Osteoblast (primary cell): ENCODE measurements around the gene IQCK. TPM values are rescaled to one million over a fixed set of nuclear protein-coding genes. Genes with fewer than 3 reads are reported as not detected.

Source experiments
- DNase-seq: peaks from one replicate; pipeline ENCODE4 v3.0.0; 2011; ENCODE audit warnings: low spot score, mixed read lengths; ENCODE audit not compliant: insufficient read length; ENCODE audit errors: missing footprints
- H2AFZ ChIP-seq: 2 replicates; pipeline ENCODE4 v1.6.0; 2011; ENCODE audit warnings: mild to moderate bottlenecking, low read length
- H3K27ac ChIP-seq: 2 replicates; pipeline ENCODE4 v1.5.1; 2011; ENCODE audit warnings: mild to moderate bottlenecking, low read depth, low read length, moderate library complexity
- H3K27me3 ChIP-seq: 2 replicates; pipeline ENCODE4 v1.6.0; 2012; ENCODE audit warnings: mild to moderate bottlenecking, control low read depth, inconsistent platforms, low read length, moderate library complexity; ENCODE audit not compliant: insufficient read depth
- H3K36me3 ChIP-seq: 2 replicates; pipeline ENCODE4 v1.5.1; 2011; ENCODE audit warnings: mild to moderate bottlenecking, low read length, control low read depth, moderate library complexity; ENCODE audit not compliant: insufficient read depth
- H3K4me1 ChIP-seq: 2 replicates; pipeline ENCODE4 v1.5.1; 2011; ENCODE audit warnings: mild to moderate bottlenecking, low read length, control low read depth, moderate library complexity; ENCODE audit not compliant: insufficient read depth
- H3K4me2 ChIP-seq: 2 replicates; pipeline ENCODE4 v1.6.0; 2011; ENCODE audit warnings: mild to moderate bottlenecking, low read length; ENCODE audit not compliant: insufficient read depth
- H3K4me3 ChIP-seq: fragments of 200-600 bp; sonication (generic); 3 replicates; pipeline ENCODE4 v1.5.1; 2012; ENCODE audit warnings: mild to moderate bottlenecking, low read length, inconsistent platforms; ENCODE audit not compliant: insufficient read depth
- H3K79me2 ChIP-seq: 2 replicates; pipeline ENCODE4 v1.6.0; 2012; ENCODE audit warnings: mild to moderate bottlenecking, low read length, control low read depth, inconsistent platforms; ENCODE audit not compliant: insufficient read depth
- H3K9me3 ChIP-seq: 2 replicates; pipeline ENCODE4 v1.5.1; 2011; ENCODE audit warnings: low read depth, low read length, control low read depth
- H4K20me1 ChIP-seq: 2 replicates; pipeline ENCODE4 v1.6.0; 2012; ENCODE audit warnings: mild to moderate bottlenecking, low read length, control low read depth; ENCODE audit not compliant: insufficient read depth
- total RNA-seq: library from RNA; depleted of rRNA; stranded (reverse); fragments of >200 nt; gene quantifications from 2 replicates; pipeline ENCODE4 v1.2.3, GENCODE V29; 2012
- TF ChIP-seq, protein P1 (sequence below): IDR thresholded peaks from 2 replicates; pipeline ENCODE4 v1.5.1; 2011; ENCODE audit warnings: mild to moderate bottlenecking, low read depth, low read length, moderate library complexity; ENCODE audit errors: extremely low read depth

The IQCK gene, protein sequence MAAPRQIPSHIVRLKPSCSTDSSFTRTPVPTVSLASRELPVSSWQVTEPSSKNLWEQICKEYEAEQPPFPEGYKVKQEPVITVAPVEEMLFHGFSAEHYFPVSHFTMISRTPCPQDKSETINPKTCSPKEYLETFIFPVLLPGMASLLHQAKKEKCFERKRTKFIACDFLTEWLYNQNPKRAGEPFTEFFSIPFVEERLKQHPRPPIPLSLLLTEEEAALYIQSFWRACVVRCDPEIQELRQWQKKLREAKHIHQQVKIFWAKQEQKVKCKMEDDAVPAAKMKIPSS
- total RNA-seq, result 8.7 and 9.4 TPM in 2 replicates

DNA sequence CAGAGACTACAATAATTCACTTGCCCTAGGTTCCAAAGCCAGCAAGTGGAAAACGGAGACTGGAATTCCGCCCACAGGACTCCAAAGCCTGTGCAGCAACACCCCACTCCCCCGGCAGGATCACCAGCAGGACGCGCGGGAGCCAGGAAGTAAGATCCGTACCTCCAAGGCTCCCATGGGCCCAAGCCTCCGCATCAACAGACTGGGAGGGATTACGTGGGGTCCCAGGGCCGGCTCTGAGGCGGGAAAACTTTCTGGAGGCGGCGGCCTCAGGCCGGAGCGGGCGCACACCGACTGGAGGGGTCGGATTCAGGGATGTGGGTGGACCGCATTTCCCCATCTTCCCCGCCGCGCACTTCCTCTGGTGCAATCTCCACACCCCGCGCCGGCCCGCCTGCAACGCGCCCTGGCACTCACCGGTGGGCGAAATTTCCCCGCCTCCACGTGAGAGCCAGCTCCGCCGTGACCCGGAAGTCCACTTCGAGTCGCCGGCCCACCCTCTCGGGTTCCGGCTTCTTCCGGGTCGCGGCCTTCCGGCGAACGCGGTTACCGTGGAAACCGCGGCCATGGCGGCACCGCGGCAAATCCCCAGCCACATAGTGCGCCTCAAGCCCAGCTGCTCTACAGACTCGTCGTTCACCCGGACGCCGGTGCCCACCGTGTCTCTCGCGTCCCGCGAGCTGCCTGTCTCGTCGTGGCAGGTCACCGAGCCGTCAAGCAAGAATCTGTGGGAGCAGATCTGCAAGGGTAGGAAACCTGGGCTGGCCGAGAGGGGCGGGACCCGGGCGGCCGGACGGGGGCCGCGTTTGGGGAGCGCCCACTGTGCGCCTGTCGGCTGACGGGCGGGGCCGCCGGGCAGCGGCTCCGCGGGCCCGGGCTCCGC is at the start of gene IQCK, which contains the start of gene KNOP1:
IQCK (plus strand) TSS at position 531 of the 883 bp plus-strand sequence; CDS start at position 567, 36 bp downstream.
KNOP1 (minus strand) TSS at position 487 of the 883 bp plus-strand sequence. CDS start 3,192 bp downstream, outside the sequence.
- peaks cover 9% of the 10 kb centered on the region for H4K20me1 ChIP-seq
- peaks cover 49% of the 10 kb centered on the region for H3K79me2 ChIP-seq
- DNase-seq, result peak; percentile 99
- peak within 1 kb of the TSS; percentile 87 for H3K27ac ChIP-seq
- peaks cover 11% of the 10 kb centered on the region for H3K4me1 ChIP-seq
- no peaks in the 10 kb centered on the region for H3K27me3 ChIP-seq
- H3K4me3 ChIP-seq, result peak within 1 kb of the TSS; percentile 99
- H3K4me2 ChIP-seq, result peak within 1 kb of the TSS; percentile 93
- peak within 1 kb of the TSS; percentile 98 for H2AFZ ChIP-seq
- TF ChIP-seq, protein P1, sequence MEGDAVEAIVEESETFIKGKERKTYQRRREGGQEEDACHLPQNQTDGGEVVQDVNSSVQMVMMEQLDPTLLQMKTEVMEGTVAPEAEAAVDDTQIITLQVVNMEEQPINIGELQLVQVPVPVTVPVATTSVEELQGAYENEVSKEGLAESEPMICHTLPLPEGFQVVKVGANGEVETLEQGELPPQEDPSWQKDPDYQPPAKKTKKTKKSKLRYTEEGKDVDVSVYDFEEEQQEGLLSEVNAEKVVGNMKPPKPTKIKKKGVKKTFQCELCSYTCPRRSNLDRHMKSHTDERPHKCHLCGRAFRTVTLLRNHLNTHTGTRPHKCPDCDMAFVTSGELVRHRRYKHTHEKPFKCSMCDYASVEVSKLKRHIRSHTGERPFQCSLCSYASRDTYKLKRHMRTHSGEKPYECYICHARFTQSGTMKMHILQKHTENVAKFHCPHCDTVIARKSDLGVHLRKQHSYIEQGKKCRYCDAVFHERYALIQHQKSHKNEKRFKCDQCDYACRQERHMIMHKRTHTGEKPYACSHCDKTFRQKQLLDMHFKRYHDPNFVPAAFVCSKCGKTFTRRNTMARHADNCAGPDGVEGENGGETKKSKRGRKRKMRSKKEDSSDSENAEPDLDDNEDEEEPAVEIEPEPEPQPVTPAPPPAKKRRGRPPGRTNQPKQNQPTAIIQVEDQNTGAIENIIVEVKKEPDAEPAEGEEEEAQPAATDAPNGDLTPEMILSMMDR, result no peak
- H3K36me3 ChIP-seq, result peaks cover 15% of the 10 kb centered on the region
- no peaks in the 10 kb centered on the region for H3K9me3 ChIP-seq

DNA sequence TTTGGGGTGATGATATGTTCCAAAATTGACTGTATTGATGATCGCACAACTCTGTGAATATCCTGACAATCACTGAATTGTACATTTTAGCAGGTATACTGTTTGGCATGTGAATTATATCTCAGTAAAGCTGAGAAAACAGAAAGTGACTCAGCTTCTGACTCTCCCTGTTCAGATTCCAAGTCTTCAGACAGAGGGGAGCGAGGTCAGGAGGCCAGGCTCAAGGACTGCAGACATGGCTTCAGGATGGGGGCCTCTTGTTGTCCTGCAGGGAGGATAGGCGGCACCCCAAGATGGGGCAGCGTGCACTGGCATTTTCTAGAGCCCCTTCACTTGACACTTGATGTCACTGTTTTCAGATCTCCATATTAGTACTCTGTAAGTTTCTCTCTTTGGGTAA is 45.7 kb upstream of the IQCK start:
- Histone ChIP-seq H3K36me3 (peaks cover 21% of the 10 kb centered on the region), H3K4me3 (no peak overlapping the region), H3K4me2 (no peak overlapping the region), H2AFZ (no peak overlapping the region), H3K4me1 (peaks cover 4% of the 10 kb centered on the region), H3K79me2 (no peaks in the 10 kb centered on the region), H3K27me3 (no peaks in the 10 kb centered on the region), H3K27ac (no peak overlapping the region), H3K9me3 (no peaks in the 10 kb centered on the region), H4K20me1 (peaks cover 3% of the 10 kb centered on the region)
- TF ChIP-seq, protein P1, result no peak
- DNase-seq, result no peak

DNA sequence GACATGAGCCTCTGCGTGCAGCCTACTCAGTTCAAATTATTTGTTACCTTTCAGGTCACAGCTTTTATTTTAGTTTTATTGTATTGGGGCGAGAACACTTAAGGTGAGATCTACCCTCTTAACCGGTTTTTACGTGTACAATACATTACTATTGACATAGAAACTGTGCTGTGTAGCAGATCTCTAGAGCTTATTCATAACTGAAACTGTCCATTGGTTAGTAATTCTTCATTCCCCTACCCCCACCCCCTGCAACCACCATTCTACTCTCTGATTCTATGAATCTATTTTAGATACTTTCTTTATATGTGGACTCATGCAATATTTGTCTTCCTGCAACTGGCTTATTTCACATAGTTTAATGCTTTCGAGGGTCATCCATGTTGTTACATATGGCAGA is 43.6 kb upstream of the IQCK start:
- H3K4me1 ChIP-seq, result peaks cover 4% of the 10 kb centered on the region
- no peak overlapping the region for H3K27ac ChIP-seq
- H3K79me2 ChIP-seq, result no peaks in the 10 kb centered on the region
- no peak overlapping the region for H3K4me2 ChIP-seq
- no peak for DNase-seq
- peaks cover 32% of the 10 kb centered on the region for H3K36me3 ChIP-seq
- no peak overlapping the region for H3K4me3 ChIP-seq
- H3K9me3 ChIP-seq, result no peaks in the 10 kb centered on the region
- TF ChIP-seq, protein P1, result no peak
- peaks cover 3% of the 10 kb centered on the region for H4K20me1 ChIP-seq
- H2AFZ ChIP-seq, result no peak overlapping the region
- H3K27me3 ChIP-seq, result no peaks in the 10 kb centered on the region

DNA sequence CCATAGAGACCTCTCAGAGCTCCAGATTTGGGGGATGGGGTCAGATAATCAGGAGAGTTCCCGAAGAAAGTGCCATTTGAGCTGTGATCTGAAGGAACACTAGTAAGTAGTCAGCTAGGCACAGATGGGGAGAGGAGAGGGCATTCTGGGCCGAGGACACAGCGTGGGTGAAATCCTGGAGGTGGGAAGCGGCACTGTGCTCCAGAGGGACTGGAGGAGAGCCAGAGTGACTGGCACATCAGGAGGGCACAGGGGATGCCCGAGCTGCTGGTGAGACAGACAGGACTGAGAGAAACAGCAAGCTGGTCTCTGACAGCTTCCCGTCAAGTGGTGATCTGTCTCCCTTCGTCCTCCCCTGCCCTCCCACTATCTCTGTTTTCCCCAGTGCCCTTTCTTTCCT is 40.7 kb upstream of the IQCK start:
- no peak overlapping the region for H3K4me2 ChIP-seq
- peaks cover 25% of the 10 kb centered on the region for H3K36me3 ChIP-seq
- H3K4me3 ChIP-seq, result no peak overlapping the region
- TF ChIP-seq, protein P1, result no peak
- H2AFZ ChIP-seq, result no peak overlapping the region
- no peaks in the 10 kb centered on the region for H3K9me3 ChIP-seq
- no peaks in the 10 kb centered on the region for H3K27me3 ChIP-seq
- DNase-seq, result no peak
- H4K20me1 ChIP-seq, result peaks cover 3% of the 10 kb centered on the region
- H3K79me2 ChIP-seq, result no peaks in the 10 kb centered on the region
- H3K4me1 ChIP-seq, result peaks cover 2% of the 10 kb centered on the region
- H3K27ac ChIP-seq, result no peak overlapping the region
